Stimulated activated CD4-positive, alpha-beta T cell treated with anti-CD3 and anti-CD28 coated beads, Interleukin-4, amount 100 ng/mL, for 48 hours (primary cell): Measurements from ENCODE around the gene KIRREL2.
"Not testable (repeated sequence)": the region's sequence is repeated elsewhere in the genome, so short reads cannot be mapped to it uniquely, and the experiment has no call there.

Experiments
- DNase-seq, 2 donors: peaks; one replicate each; pipeline ENCODE4 v3.0.0-alpha.2; 2020; ENCODE audit warnings: low read depth in 2 of 2

KIRREL2 gene

DNA sequence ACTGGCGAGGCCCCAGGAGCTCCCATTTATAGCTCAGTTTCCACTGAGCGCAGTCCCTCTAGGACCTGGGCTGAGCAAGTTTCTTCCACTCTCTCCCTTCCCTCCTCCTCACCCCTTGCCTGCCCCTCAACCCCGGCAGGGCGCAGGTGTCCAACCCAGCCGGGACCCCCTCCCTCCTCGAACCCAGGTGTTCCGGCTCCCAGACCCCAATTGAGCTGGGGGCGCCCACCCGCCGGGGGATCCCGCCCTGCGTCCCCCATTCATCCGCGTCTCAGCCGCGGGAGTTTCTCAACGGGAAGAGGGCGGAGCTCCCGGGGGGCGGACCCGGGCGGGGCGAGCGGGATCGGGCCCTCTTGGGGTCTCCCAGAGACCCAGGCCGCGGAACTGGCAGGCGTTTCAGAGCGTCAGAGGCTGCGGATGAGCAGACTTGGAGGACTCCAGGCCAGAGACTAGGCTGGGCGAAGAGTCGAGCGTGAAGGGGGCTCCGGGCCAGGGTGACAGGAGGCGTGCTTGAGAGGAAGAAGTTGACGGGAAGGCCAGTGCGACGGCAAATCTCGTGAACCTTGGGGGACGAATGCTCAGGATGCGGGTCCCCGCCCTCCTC is at the start of gene KIRREL2:
TSS of gene KIRREL2 (plus strand) at position 366 of the 604 bp plus-strand sequence. CDS start at position 575, 209 bp downstream.
- no peak for DNase-seq

DNA sequence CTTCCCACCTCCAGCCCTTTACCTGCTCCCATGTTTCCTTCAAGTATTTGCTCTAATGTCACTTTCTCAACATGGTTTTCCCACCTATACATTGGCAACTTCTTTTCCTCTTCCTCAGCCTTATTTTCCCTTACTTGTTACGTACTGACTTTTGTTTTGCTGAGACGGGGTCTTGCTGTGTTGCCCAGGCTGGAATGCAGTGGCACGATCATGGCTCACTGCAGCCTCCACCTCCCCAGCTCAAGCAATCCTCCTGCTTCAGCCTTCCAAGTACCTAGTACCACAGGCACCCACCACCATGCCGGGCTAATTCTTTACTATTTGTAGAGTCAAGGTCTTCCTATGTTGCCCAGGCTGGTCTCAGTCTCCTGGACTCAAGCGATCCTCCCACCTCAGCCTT is 49.1 kb upstream of the KIRREL2 start:
- no peak for DNase-seq

- no peak for DNase-seq
These were observed 45.1 kb upstream of the KIRREL2 start for GRCh38 chr19:35811317-35812219.

DNA sequence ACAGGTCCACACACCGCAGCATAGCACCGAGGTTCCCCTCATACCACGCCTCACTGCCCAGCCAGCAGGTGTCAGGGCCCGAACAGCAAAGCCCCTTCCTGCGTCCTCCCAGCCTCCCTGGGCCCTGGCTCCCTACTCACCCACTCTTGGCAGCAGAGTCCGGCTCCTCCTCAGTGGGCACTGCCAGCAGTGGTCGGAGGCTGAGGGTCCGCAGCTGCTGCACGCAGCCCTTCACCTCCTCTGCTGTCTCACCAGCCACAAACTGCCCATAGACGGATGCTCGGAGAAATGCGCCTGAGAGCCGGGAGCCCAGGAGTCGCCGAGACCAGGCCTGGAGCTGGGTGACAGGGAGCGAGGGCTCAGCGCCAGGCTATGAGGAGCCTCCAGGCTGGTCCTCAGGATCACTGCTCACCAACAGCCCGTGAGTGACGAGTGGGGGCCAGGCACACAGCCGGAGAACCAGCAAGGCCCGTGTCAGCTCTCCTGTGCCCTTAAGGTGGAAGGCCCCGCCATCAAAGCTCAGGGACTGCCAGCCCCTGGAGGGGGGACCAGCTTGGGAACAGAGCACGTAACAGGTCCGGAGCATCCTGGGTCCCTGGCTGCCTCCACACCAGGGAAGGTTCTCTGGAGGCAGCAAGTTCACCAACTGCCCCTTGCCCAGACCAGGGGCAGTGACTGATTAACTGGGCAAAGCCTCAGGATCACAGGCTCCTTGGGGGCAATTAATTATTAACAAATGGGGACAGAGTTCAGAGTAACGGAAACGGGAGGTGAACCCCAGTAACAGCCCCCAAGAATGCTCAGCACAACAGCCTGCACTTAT is 44.3 kb upstream of the KIRREL2 start, which contains the start of gene PRODH2:
TSS of gene PRODH2 (minus strand) at position 626 of the 823 bp plus-strand sequence. CDS start at position 586, 40 bp downstream.
- DNase-seq, result no peak

GRCh38 chr19:35813043-35813890 is 43.4 kb upstream of the KIRREL2 start:
- DNase-seq, result no peak

- no peak for DNase-seq
These were observed 40.4 kb upstream of the KIRREL2 start for GRCh38 chr19:35816262-35816661.

- no peak for DNase-seq
These were observed 39.9 kb upstream of the KIRREL2 start for GRCh38 chr19:35816846-35817245.

GRCh38 chr19:35818445-35818844 is 38.3 kb upstream of the KIRREL2 start:
- no peak for DNase-seq

DNA sequence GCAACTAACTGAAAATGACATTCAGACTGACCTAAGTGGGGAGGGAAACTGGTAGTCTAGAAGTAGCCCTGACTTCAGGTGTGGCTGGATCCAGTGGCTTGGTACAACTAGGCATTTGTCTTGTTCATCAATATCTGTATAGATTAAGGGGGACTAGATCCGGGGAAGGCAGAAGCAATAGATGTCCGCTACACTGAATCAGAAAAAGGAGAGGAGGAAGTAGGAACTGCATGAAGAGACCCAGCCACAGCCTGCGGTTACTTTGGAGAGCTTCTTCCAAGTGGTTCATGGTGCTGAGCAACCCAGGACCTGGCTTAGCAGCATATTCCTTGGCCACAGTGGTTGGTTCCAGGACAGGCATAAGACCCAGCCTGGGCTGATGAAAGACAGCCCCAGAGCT is 34.1 kb upstream of the KIRREL2 start:
- no peak for DNase-seq

- no peak for DNase-seq
These were observed 32.6 kb upstream of the KIRREL2 start for GRCh38 chr19:35824150-35824549.

GRCh38 chr19:35828692-35829301 is 27.9 kb upstream of the KIRREL2 start:
- DNase-seq, result peak; percentile 23 to 64

DNA sequence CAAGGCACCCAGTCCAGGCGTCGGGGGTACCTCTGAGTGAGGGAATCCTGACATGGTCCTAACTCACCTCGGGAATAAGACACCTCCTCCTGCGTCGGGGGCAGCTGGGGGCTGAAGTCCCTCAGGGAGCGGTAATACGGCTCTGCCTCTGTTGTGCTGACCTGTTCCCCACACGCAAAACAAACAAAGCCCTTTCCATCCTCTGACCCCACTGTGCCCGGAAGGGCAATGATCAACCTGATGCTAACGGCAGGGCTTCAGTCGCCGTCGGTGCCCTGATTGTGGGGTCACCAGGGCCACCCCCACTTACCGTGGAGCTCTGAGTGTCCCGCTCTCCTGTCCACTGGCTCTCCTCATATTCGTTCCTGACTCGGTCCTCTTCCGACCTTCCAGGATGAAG is 25.7 kb upstream of the KIRREL2 start:
- no peak for DNase-seq

DNA sequence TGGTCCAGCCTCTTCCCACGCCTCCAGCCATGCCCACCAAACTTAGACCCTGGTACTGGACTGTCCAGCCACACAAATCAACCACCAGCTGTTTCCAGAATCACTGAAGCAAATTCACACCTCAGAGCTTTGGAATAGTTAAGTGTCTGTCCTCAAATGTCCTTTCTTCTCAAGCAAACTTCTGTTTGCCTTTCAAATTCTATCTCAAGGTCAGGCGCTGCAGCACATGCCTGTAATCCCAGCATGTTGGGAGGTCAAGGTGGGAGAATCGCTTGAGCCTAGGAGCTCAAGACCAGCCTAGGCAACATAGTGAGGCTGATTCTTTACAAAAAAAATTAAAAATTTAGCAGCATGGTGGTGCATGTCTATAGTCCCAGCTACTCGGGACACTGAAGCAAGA is 24.7 kb upstream of the KIRREL2 start:
- no peak for DNase-seq

GRCh38 chr19:35833972-35834371 is 22.7 kb upstream of the KIRREL2 start:
- no peak for DNase-seq

GRCh38 chr19:35836096-35836495 is 20.6 kb upstream of the KIRREL2 start:
- not testable (repeated sequence) for DNase-seq

DNA sequence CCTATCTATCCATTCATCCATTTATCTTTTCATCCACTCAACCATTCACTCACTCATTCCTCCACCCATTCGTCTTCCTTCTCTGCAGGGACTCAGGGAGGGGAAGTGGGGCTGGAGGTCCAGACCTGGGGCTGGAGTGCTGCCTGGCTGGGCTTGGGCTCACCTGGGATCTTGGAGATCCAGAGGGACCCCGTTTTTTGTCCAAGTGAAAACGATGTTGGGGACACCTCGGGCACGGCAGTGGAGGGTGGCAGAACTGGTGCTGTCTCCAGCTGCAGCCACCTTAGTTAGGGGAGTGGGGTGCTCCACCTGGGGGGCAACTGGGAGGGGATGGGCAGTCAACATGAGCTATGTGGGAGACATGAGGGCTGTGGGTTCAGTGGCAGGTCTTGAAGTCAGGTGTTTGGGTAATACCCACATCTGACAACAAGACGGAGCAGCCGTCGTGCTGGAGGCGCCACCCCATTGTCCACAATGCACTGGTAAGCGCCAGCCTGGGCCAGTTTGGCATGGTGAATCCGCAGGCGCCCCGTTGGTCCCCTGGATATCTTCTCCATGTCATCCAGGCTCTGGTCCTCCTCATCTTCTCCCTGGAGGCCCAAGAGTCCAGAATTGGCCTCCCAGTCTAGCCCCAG is 14.6 kb upstream of the KIRREL2 start:
- no peak for DNase-seq

DNA sequence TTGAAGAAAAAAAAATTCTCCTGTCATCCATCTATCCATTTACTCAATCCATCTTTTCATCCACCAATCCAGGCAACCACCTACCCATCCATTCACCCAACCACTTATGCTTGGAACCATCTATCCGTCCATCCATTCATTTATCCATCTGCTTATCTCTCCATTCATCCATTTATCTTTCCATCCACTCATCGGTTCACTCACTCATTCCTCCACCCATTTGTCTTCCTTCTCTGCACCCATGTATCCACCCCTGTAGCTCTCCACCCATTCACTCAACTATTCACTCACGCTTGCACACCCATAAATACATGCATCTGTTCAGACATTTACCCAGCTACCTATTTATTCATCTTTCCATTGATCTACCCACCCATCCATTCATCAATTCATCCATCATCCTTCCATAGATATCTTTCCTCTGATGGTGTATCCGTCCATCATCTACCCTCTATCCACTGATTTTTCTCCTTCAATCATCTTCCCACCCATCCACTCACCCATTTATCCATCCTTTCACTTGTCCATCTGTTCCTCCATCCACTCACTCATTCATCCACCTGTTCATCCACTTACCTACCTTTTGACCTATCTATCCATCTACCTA is 13.9 kb upstream of the KIRREL2 start:
- DNase-seq, result no peak

- DNase-seq, result no peak
These were observed 12.8 kb upstream of the KIRREL2 start for GRCh38 chr19:35843676-35844481.
